Activated B cell treated with CpG ODN at 0.5 μM for 24 hours (primary cell): Measurements from ENCODE around the gene EFCC1. TPM values are rescaled to one million over a fixed set of nuclear protein-coding genes. Genes with fewer than 3 reads are reported as not detected.

Experiments
- ATAC-seq: fragments of 200-7000 bp; cut with Tn5 transposase; one replicate; pipeline ENCODE4 v1.10.0; 2021; ENCODE audit warnings: low read depth, mild to moderate bottlenecking, moderate library complexity
- CTCF ChIA-PET: fragments of 350-600 bp; sonication (Branson Sonifier 250); formaldehyde crosslinking; loops from one replicate; lab custom pipeline; 2021; ENCODE audit warnings: antibody characterized with exemption; lab: Charles Lee
- POLR2A ChIA-PET: fragments of 350-600 bp; sonication (Branson Sonifier 250); formaldehyde crosslinking; loops from one replicate; lab custom pipeline; 2021; ENCODE audit warnings: antibody characterized with exemption; lab: Charles Lee
- DNase-seq: peaks from one replicate; pipeline ENCODE4 v3.0.0; 2022
- H3K27ac Mint-ChIP-seq: one replicate; pipeline ENCODE4 v1.8.0; 2020; ENCODE audit warnings: mixed read lengths
- H3K27me3 Mint-ChIP-seq: one replicate; pipeline ENCODE4 v1.8.0; 2021; ENCODE audit warnings: mixed read lengths
- H3K36me3 Mint-ChIP-seq: one replicate; pipeline ENCODE4 v1.8.0; 2021; ENCODE audit warnings: low read depth, mixed read lengths
- H3K4me1 Mint-ChIP-seq: one replicate; pipeline ENCODE4 v1.8.0; 2021; ENCODE audit warnings: mixed read lengths
- H3K4me3 Mint-ChIP-seq: one replicate; pipeline ENCODE4 v1.8.0; 2020; ENCODE audit warnings: mild to moderate bottlenecking, mixed read lengths
- H3K9me3 Mint-ChIP-seq: one replicate; pipeline ENCODE4 v1.8.0; 2020; ENCODE audit warnings: mixed read lengths
- intact Hi-C: fragments of 100-400 bp; cut with micrococcal nuclease; formaldehyde crosslinking; loops from one replicate; pipeline ENCODE4 v1.15.1; 2024
- total RNA-seq: library from RNA; stranded (reverse); gene quantifications from 2 replicates; pipeline ENCODE4 v1.2.3, GENCODE V29; 2022
- TF ChIP-seq, protein P1 (sequence below): fragments of 200-600 bp; IDR thresholded peaks from one replicate; pipeline ENCODE4 v1.8.0; 2022; ENCODE audit warnings: antibody characterized with exemption, mild to moderate bottlenecking

EFCC1 gene
- total RNA-seq, 1 donor from 2014 or later = not detected

DNA sequence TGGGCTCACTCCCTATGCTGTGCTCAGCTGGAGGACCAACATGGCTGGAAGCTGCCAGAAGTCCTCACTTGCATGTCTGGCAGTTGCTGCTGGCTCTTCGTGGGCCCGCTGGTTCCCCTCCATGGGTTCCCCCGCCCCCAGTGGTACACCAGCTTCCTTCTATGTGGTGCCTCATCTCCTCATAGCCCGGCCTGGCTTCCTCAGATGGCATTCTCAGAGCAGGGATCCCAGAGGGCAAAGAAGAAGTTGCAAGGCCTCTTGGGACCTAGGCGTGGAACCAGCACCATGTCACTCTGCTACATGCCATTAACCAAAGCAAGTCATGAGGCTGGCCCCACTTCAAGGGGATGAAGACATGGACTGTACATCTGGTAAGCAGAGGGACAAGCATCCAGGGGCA lies 4.4 kb upstream of the EFCC1 start:
- Mint-ChIP-seq H3K4me3 (no peak overlapping the region), H3K36me3 (no peaks in the 10 kb centered on the region), H3K27me3 (peaks cover 38% of the 10 kb centered on the region), H3K9me3 (no peaks in the 10 kb centered on the region), H3K27ac (no peak overlapping the region), H3K4me1 (peaks cover 28% of the 10 kb centered on the region)
- intact Hi-C loops = no loop called here
- ATAC-seq = no peak
- TF ChIP-seq, protein P1, sequence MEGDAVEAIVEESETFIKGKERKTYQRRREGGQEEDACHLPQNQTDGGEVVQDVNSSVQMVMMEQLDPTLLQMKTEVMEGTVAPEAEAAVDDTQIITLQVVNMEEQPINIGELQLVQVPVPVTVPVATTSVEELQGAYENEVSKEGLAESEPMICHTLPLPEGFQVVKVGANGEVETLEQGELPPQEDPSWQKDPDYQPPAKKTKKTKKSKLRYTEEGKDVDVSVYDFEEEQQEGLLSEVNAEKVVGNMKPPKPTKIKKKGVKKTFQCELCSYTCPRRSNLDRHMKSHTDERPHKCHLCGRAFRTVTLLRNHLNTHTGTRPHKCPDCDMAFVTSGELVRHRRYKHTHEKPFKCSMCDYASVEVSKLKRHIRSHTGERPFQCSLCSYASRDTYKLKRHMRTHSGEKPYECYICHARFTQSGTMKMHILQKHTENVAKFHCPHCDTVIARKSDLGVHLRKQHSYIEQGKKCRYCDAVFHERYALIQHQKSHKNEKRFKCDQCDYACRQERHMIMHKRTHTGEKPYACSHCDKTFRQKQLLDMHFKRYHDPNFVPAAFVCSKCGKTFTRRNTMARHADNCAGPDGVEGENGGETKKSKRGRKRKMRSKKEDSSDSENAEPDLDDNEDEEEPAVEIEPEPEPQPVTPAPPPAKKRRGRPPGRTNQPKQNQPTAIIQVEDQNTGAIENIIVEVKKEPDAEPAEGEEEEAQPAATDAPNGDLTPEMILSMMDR = no peak
- ChIA-PET CTCF (interaction anchor here (1.5 to 3.2 kb wide), 2 partner anchors 26 to 250 kb away, joined by 3 to 22 read pairs; no protein-coding TSS in a partner anchor), POLR2A (interaction anchor here (1.1 kb wide), 1 partner anchor 23 kb away, joined by 3 read pairs; no protein-coding TSS in a partner anchor)
- DNase-seq = no peak

DNA sequence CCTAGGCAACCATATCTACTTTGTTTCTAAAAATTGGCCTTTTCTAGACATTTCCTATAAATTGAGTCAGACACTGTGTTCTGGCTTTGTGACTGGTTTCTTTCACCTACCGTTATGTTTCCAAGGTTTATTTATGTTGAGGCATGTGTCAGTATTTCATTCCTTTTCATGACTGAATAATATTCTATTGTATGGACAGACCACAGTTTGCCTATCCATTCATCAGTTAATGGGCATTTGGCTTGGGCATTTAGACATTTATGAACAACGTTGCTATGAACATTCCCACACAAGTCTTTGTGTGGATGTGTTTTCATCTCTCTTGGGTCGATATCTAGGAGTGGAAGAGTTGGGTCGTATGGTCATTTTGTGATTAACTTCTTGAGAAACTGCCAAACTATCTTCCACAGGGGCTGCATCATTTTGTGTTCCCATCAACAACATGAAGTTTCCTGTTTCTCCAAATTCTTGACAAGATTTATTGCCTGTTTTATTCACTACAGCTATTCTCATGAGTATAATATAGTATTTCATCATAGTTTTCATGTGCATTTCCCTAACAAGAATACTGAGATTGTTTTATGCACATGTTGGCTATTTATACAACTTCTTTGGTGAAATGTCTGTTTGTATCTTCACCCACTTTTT lies 3.5 kb upstream of the EFCC1 start:
- H3K4me1 Mint-ChIP-seq = peaks cover 34% of the 10 kb centered on the region
- H3K36me3 Mint-ChIP-seq = no peaks in the 10 kb centered on the region
- DNase-seq (no peak), ATAC-seq (no peak)
- no peak overlapping the region for H3K27ac Mint-ChIP-seq
- ChIA-PET CTCF (no interaction called here), POLR2A (interaction anchor here (1.3 kb wide), 1 partner anchor 185 kb away, joined by 3 read pairs; no protein-coding TSS in a partner anchor)
- H3K4me3 Mint-ChIP-seq = no peak overlapping the region
- H3K9me3 Mint-ChIP-seq = no peaks in the 10 kb centered on the region
- TF ChIP-seq, protein P1 = no peak
- peaks cover 43% of the 10 kb centered on the region for H3K27me3 Mint-ChIP-seq
- intact Hi-C loops = no loop called here

DNA sequence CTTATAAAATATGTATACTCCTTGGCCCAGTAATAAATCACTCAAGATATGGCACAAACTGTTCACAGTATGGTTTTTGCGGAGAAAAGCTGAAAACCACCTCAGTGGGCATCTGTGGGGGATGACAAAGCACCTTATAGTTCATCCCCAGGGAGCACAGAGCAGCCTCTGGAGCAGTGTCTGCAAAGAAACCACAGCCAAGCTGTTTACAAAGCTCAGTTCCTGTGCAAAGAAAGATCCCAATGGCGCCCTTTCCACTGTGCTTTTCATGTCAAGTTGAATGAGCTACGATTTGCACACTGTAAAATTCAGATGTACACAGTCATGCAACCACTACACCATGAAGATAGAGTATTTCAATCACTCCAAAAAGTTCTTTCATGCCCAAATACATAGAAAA lies 2.5 kb upstream of the EFCC1 start:
- H3K4me1 Mint-ChIP-seq = peaks cover 41% of the 10 kb centered on the region
- CTCF ChIA-PET = no interaction called here
- H3K27ac Mint-ChIP-seq = no peak overlapping the region
- TF ChIP-seq, protein P1 = no peak
- no peaks in the 10 kb centered on the region for H3K9me3 Mint-ChIP-seq
- POLR2A ChIA-PET = interaction anchor here (0.6 to 1.3 kb wide), 3 partner anchors 28 to 255 kb away, joined by 3 to 7 read pairs (median 4); no protein-coding TSS in a partner anchor
- H3K4me3 Mint-ChIP-seq = no peak overlapping the region
- ATAC-seq = no peak
- peaks cover 52% of the 10 kb centered on the region for H3K27me3 Mint-ChIP-seq
- intact Hi-C loops = no loop called here
- no peak for DNase-seq
- H3K36me3 Mint-ChIP-seq = no peaks in the 10 kb centered on the region

DNA sequence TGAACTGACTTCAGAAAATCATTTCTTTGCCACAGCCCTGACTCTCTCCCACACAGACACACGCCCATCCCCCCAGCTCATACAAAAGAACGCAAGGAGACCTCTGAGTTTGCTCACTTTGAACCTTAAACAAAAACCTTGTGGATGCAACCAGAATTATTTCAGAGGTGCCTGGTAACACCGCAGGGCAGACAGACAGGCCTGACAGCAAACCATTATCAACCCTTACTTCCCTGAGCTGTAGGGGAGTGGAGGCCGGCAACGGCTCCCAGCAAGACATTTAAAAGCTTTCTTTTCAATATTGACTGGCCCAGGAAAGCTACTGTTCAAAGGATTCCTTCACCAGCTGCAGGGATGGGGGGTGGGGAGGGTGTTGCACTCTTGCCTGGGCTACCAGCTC lies 2.0 kb upstream of the EFCC1 start:
- intact Hi-C loops = no loop called here
- POLR2A ChIA-PET = interaction anchor here (0.6 to 0.9 kb wide), 3 partner anchors 27 to 254 kb away, joined by 3 to 7 read pairs (median 4); partner anchors contain the start of gene COPG1

DNA sequence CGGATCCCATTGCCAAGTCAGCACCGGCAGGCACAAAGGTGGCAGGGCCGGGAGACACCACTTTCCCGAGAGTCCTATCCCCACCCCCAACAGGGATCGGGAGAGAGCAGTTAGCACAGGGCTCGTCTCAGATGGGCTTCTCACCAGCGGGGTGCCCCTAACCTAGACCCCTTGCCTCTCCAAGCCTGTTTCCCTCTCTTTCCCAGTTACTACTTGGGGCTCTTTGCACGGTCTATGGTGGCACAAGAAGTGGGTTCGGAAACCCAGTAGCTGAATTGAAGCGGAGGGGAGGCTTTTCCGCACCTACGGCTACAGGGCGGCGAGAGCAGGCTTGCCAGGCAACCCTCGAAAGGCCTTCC lies 383 bp upstream of the EFCC1 start:
- no peaks in the 10 kb centered on the region for H3K9me3 Mint-ChIP-seq
- DNase-seq (no peak), ATAC-seq (no peak)
- POLR2A ChIA-PET = no interaction called here
- CTCF ChIA-PET = no interaction called here
- no peaks in the 10 kb centered on the region for H3K36me3 Mint-ChIP-seq
- TF ChIP-seq, protein P1 = no peak
- no peak overlapping the region for H3K27ac Mint-ChIP-seq
- H3K4me3 Mint-ChIP-seq = peak overlapping the region; percentile 24
- H3K4me1 Mint-ChIP-seq = peaks cover 29% of the 10 kb centered on the region
- intact Hi-C loops = no loop called here
- H3K27me3 Mint-ChIP-seq = peaks cover 54% of the 10 kb centered on the region

More for the DNA sequence above, 2.0 kb upstream of the EFCC1 start:
- no peak for DNase-seq
- H3K27ac Mint-ChIP-seq = no peak overlapping the region
- H3K9me3 Mint-ChIP-seq = no peaks in the 10 kb centered on the region
- TF ChIP-seq, protein P1 = no peak
- ATAC-seq = no peak
- peaks cover 37% of the 10 kb centered on the region for H3K4me1 Mint-ChIP-seq
- no peaks in the 10 kb centered on the region for H3K36me3 Mint-ChIP-seq
- CTCF ChIA-PET = no interaction called here
- no peak overlapping the region for H3K4me3 Mint-ChIP-seq
- H3K27me3 Mint-ChIP-seq = peaks cover 52% of the 10 kb centered on the region
